A673 (cell line): Measurements from ENCODE around the gene RNU6-8. TPM values are rescaled to one million over a fixed set of nuclear protein-coding genes. Genes with fewer than 3 reads are reported as not detected.

Experiments
- BruUV-seq: library from RNA; stranded (reverse); fragments of 400-500 nt; replicated peaks from 2 replicates; lab custom pipeline; 2021; lab: Mats Ljungman, UMichigan
- CTCF ChIA-PET: fragments of 300-600 bp; sonication (Branson Sonifier 250); formaldehyde crosslinking; loops from one replicate; lab custom pipeline; 2022; ENCODE audit warnings: antibody characterized with exemption; lab: Charles Lee
- POLR2A ChIA-PET: fragments of 300-600 bp; sonication (Branson Sonifier 250); formaldehyde crosslinking; loops from one replicate; lab custom pipeline; 2022; ENCODE audit warnings: antibody characterized with exemption; ENCODE audit not compliant: low non-redundant PET; lab: Charles Lee
- DNase-seq: peaks from one replicate; pipeline ENCODE4 v3.0.0-alpha.2; 2015; ENCODE audit warnings: low spot score
- H3K27ac ChIP-seq: fragments of 200-600 bp; sonication (generic); 2 replicates; pipeline ENCODE4 v1.5.1; 2016; ENCODE audit warnings: mixed run types, low read depth, mild to moderate bottlenecking, mixed read lengths, antibody characterized with exemption, low read length; ENCODE audit not compliant: poor library complexity, severe bottlenecking
- H3K27me3 ChIP-seq: fragments of 200-600 bp; sonication (generic); replicated peaks from 2 replicates; pipeline ENCODE4 v1.6.1; 2017; ENCODE audit warnings: mixed run types, low read depth, mild to moderate bottlenecking, mixed read lengths, antibody characterized with exemption, low read length; ENCODE audit not compliant: insufficient read depth, poor library complexity
- H3K36me3 ChIP-seq: fragments of 200-600 bp; sonication (generic); 2 replicates; pipeline ENCODE4 v1.6.1; 2016; ENCODE audit warnings: mixed run types, mild to moderate bottlenecking, mixed read lengths, antibody characterized with exemption, low read length; ENCODE audit not compliant: insufficient read depth, poor library complexity, severe bottlenecking
- H3K4me1 ChIP-seq: fragments of 200-600 bp; sonication (generic); 2 replicates; pipeline ENCODE4 v1.6.1; 2017; ENCODE audit warnings: mixed run types, mild to moderate bottlenecking, mixed read lengths, antibody characterized with exemption, low read length; ENCODE audit not compliant: insufficient read depth, poor library complexity, severe bottlenecking
- H3K4me3 ChIP-seq: fragments of 200-600 bp; sonication (generic); 2 replicates; pipeline ENCODE4 v1.5.1; 2016; ENCODE audit warnings: low read depth, mixed run types, mild to moderate bottlenecking, mixed read lengths, low read length; ENCODE audit not compliant: poor library complexity, severe bottlenecking
- H3K9me3 ChIP-seq: fragments of 200-600 bp; sonication (generic); 2 replicates; pipeline ENCODE4 v1.6.1; 2016; ENCODE audit warnings: mixed run types, low read depth, mild to moderate bottlenecking, mixed read lengths, antibody characterized with exemption, low read length; ENCODE audit not compliant: poor library complexity, severe bottlenecking
- EZH2 ChIP-seq: fragments of 200-600 bp; sonication (generic); IDR thresholded peaks from 2 replicates; pipeline ENCODE4 v1.6.1; 2017; ENCODE audit warnings: borderline replicate concordance, low read depth, mild to moderate bottlenecking, mixed read lengths, antibody characterized with exemption, low read length; ENCODE audit not compliant: poor library complexity, severe bottlenecking
- intact Hi-C: fragments of 100-400 bp; cut with micrococcal nuclease; formaldehyde crosslinking; loops from one replicate; pipeline ENCODE4 v1.10.0; 2022; ENCODE audit not compliant: unreplicated experiment
- total RNA-seq: library from RNA; stranded (reverse); gene quantifications from 2 replicates; pipeline ENCODE4 v1.2.3, GENCODE V29; 2021
- TF ChIP-seq, protein P1 (sequence below): fragments of 300-800, 200-600 bp; sonication (generic); conservative IDR thresholded peaks from 2 replicates; pipeline ENCODE4 v1.5.1; 2017; ENCODE audit warnings: low read depth, mild to moderate bottlenecking, antibody characterized with exemption, low read length, moderate library complexity, mixed read lengths

RNU6-8 gene
- total RNA-seq, 1 experiment from 2014 or later = not detected

DNA sequence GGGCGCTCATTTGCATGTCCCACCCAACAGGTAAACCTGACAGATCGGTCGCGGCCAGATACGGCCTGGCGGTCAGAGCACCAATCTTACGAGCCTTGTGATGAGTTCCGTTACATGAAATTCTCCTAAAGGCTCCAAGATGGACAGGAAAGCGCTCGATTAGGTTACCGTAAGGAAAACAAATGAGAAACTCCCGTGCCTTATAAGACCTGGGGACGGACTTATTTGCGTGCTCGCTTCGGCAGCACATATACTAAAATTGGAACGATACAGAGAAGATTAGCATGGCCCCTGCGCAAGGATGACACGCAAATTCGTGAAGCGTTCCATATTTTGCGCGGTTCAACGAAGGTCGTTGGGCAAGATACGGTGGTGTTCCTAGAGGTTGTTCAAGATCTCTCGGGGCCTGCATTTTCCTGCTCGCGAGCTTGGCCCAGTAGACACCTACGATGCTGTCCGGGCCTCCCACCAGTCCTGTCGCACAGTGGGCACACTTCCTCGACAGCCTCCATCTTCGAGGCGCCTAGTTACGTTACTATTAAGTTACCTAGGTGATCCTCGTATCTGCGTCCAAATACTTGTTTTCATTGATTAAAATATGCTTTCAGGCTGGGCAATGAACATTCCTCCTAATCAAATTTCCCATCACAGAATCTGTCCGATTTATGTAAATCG, 1.1 kb downstream of the RNU6-8 start, which contains the start of gene RNU6-7:
Gene RNU6-7, plus strand, starts transcription at position 230 of the 675 bp plus-strand sequence.
- H3K4me1 ChIP-seq = no peaks in the 10 kb centered on the region
- POLR2A ChIA-PET = interaction anchor here (0.7 kb wide), 1 partner anchor 558 kb away, joined by 4 read pairs; no protein-coding TSS in a partner anchor
- no peaks in the 10 kb centered on the region for H3K36me3 ChIP-seq
- peak within 1 kb of the TSS; percentile 97 for H3K27ac ChIP-seq
- DNase-seq = peak; percentile 75
- no peaks in the 10 kb centered on the region for H3K9me3 ChIP-seq
- peak within 1 kb of the TSS; percentile 73 for H3K4me3 ChIP-seq
- TF ChIP-seq, protein P1, sequence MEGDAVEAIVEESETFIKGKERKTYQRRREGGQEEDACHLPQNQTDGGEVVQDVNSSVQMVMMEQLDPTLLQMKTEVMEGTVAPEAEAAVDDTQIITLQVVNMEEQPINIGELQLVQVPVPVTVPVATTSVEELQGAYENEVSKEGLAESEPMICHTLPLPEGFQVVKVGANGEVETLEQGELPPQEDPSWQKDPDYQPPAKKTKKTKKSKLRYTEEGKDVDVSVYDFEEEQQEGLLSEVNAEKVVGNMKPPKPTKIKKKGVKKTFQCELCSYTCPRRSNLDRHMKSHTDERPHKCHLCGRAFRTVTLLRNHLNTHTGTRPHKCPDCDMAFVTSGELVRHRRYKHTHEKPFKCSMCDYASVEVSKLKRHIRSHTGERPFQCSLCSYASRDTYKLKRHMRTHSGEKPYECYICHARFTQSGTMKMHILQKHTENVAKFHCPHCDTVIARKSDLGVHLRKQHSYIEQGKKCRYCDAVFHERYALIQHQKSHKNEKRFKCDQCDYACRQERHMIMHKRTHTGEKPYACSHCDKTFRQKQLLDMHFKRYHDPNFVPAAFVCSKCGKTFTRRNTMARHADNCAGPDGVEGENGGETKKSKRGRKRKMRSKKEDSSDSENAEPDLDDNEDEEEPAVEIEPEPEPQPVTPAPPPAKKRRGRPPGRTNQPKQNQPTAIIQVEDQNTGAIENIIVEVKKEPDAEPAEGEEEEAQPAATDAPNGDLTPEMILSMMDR = no peak
- TF ChIP-seq EZH2 = no peak
- no peaks in the 10 kb centered on the region for H3K27me3 ChIP-seq
- intact Hi-C loops = no loop called here
- CTCF ChIA-PET = interaction anchor here (0.6 kb wide), 1 partner anchor 53 kb away, joined by 4 read pairs; no protein-coding TSS in a partner anchor
- no TSS peak for BruUV-seq

DNA sequence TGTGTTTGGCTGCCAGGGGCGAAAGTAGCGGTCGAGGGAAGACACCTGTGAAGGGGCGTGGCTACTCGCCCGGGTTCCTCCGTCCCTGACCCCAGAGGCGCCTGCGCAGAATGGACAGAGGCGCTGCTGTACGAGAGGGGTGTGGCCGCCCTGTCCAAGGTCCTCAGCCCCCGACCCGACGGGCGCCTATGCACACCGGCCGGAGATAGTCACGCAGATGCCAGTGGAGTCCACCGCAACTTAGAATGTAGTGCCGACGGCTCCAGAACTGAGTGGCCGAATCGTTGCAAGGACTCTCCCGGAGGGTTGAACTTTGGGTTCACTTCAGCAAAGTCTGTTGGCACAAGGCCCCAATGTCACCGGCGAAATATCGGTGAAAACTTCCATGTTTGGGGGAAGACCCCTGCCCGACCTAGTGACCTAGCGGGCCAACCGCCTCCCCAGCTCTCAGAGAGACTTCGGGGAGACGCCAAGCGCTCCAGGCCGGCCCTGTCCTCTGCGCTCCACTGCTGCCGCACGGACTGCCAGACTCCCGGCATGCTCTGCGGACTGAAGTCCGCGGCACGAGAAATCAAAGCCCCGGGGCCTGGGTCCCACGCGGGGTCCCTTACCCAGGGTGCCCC, 1.8 kb downstream of the RNU6-8 start:
- Histone ChIP-seq H3K36me3 (no peaks in the 10 kb centered on the region), H3K27ac (peak overlapping the region; percentile 97), H3K4me3 (peak overlapping the region; percentile 73), H3K4me1 (no peaks in the 10 kb centered on the region), H3K27me3 (no peaks in the 10 kb centered on the region), H3K9me3 (no peaks in the 10 kb centered on the region)
- peak; percentile 85 for DNase-seq
- BruUV-seq = no TSS peak
- CTCF ChIA-PET = no interaction called here
- intact Hi-C loops = no loop called here
- no peak for TF ChIP-seq EZH2
- TF ChIP-seq, protein P1 = no peak
- POLR2A ChIA-PET = no interaction called here

DNA sequence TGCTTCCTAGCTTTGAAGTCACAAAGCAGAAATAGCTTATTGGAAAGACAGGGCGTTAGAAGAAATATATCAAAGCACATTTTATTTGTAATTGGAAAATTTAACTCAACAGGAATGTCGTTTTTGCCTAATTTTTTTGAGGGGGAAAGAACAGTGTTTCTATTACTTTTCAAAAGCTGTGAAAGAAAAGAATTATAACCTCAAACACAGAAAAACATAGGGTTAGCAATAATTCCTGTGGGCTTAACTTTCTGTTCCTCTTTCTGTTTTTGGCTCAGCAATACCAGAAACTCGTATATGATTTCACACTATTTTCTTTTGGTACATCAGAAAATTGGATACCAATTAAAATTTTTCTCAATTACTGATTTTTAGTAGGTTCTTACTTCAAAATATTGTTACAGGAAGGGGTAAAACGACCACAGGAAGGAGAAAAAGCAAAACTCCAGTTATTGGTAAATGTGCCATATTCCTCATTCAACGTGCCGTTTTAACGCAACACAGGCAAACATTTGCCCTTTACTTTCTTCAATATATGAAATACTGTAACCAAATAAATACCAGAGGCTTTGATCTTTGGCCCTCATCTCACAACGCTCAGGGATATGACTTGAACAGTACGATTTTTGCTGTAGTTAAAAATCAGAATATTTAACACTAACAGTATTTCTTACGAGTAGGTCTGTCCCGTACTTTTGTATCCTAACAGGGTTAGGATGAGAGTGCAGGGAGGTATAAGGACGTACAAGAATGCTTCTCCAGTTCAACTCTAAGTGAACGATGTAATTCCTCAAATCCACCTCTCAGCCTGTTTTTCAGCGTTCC, 2.5 kb downstream of the RNU6-8 start:
- H3K4me1 ChIP-seq = no peaks in the 10 kb centered on the region
- ChIA-PET CTCF (no interaction called here), POLR2A (no interaction called here)
- intact Hi-C loops = no loop called here
- TF ChIP-seq, protein P1 = no peak
- TF ChIP-seq EZH2 = no peak
- no peaks in the 10 kb centered on the region for H3K36me3 ChIP-seq
- H3K27ac ChIP-seq = no peak overlapping the region
- no peaks in the 10 kb centered on the region for H3K27me3 ChIP-seq
- H3K4me3 ChIP-seq = peak overlapping the region; percentile 73
- DNase-seq = no peak
- H3K9me3 ChIP-seq = no peaks in the 10 kb centered on the region
- BruUV-seq = no TSS peak
